ENCODE results near the gene PPP4R4.

Gene PPP4R4

DNA sequence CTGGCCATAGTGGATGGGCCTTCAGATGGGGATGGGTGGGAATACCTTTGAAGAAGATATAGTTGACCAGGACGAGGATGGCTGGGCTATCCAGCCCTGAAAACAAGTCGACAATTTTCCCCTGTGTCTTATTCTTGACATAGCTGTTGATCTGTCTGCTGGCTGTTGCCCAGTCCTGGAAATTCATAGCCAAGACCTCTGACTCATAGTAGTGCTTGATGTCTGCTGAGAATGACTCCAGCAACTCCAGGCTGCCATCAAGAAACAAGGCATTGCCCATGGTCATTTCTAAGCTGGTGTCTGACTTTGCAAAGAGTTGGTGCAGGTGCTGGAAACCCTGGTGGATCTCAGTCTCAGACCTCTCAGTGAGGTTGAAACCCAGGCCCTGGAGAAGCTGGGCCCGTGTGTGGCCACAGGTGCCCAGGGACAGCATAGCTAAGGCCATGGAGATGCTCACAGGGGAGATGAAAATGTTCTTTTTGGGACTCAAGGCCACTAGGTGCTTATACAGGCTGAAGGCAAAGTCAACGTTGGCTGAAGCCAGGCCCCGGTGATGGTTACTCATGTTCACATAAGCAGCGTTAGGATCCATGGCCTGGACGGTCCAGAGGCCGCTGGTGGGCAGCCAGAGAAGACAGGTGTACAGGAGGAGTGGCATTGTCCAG is 140.0 kb downstream of the PPP4R4 start:
- no peak for DNase-seq

DNA sequence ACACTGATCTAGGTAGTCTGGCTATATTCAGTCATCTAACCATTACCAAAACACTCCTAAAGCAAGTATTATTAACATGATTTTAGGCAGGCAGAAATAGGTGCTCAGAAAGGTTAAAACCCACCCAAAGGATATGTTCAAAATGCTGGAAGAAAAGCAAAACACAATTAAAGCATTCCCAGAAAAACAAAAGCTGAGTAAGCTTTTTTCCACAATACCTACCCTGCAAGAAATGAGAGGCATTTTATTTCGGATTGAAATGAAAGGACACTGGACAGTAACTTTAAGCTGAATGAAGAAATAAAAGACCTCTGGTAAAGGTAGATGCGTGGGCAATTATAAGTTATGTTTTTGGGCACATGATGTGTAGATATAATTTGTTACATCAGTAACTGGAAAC is 140.8 kb downstream of the PPP4R4 start:
- no peak for DNase-seq

DNA sequence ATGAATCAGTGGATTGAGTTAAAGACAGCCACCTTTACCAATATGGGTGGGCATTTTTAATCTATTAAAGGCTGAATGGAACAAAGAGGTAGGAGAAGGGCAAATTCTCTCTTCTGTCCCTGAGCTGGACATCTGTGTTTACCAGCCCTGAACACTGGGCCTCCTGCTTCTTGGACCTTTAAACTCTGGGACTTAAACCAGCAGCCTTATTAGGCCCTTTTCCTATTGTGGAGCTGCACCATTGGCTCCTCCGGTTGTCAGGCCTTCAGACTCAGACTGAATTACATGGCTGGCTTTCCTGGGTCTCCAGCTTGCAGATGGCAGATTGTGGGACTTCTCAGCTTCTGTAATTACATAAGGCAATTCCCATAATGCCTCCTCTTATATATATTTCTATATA is 142.6 kb downstream of the PPP4R4 start:
- no peak for DNase-seq

DNA sequence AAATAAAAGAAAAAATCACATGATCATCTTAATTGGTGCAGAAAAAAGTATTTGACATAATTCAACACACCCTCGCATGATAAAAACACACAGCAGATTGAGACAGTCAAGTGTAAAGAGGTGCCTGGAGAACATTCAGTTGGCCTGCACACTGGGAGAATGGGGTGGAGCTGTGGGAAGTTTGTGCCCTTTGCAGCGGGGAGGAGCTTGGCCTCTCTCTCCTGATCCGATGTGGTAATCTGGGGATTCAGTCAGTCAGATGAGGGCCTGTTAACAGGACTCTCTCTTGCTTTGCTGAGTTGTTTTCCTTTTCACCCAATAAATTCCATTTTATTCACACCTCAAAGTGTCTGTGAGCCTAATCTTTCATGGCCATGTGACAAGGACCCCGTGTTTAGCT is 143.1 kb downstream of the PPP4R4 start:
- DNase-seq = no peak

DNA sequence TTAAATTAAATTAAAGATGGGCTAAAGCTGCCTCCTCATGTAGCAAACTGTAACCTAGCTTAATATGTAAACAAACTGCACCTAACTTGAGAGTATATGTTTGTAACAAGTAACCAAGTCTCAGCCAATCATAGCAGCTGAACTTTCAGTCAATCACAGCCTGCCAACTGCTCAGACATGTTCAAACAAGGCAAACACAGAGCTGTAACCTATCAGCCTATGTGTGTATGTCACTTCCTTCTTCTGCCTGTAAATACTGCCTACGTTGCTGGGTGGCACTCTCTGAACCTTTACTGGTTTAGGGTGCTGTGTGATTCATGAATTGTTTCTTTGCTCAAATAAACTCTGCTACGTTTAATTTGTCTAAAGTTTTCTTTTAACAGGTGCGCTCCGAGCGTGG is 146.1 kb downstream of the PPP4R4 start:
- no peak for DNase-seq

DNA sequence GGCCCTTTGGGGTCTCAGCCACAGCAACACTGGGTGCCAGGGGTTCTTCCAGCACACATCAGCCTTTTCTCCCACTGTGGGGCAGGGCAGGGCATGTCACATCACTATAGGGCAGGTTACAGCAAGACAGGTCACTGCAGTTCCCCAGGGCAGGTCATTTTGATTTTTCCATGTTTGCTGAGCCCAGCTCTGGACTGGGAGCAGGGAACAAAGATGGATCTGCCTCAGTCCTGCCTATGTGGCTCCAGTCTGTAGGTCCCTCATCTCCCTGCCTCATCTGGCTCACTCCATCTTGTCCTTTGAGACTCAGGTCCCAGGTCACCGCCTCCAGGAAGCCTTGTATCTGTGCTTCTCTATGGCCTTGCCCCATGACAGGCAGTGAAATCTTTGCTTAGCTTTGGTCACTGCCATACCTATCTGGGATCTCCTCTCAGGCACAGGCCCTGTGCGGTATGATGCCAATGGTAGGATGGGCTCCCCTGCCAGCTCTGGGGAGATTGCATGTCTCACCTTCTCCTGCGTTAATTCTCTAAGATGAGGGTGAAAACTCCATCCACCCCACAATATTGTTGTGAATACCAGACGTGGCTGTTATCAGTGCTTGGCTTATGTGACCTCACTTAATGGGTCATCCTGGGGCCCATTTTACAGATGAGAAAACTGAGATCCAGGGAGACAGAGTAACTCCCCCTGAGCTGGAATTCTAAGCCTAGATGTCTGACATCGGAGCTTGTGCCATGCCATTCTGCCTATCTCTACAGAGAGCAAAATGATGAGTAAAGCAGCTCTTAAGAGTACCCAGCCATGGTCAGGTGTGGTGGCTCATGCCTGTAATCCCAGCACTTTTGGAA is 147.5 kb downstream of the PPP4R4 start:
- no peak for DNase-seq

DNA sequence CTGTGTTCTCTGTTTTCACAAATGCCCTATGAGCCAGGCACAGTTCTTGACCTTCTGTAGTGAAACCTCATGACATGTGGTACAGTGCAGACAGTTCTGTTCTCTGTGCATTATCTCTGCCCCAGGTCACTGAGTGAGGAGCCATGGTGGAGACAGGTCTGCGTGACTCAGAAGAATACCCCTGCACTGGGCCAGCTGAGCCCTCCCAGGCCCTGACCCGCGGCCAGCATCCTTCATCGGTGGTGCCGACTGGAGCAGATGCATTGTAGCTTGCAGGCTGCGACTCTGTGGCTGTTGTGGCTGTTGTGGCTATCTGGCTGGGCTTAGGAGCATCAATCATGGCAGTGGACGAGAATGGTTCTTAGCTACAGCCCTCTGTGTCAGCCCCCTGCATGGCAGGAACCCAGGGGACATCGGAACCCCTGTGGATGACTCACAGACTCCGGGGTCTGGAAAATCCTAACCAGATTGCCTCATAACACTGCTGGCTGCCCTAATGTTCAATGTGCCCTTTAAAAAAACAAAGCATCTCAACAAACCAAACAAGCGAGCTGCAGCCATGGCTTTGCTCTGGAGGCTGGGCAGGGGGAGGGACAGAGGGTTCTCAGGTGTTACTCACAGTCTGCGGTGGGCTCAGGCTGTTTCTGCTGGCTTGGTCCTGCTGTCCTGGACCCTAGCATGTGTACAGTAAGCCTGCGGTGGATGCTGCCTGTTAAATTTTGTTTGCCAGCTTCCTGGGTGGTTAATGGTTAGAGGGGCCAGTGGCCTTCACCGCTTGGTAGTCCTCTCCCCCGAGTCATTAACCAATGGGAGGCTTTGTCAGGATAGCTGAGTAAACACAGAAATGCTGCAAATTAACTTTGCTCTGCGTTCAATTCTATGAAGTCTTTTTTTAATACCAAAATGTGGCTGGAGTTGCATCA is 148.8 kb downstream of the PPP4R4 start, which contains the start of gene SERPINA6:
Gene SERPINA6 (minus strand): TSS at position 689 of the 923 bp plus-strand sequence. CDS start 8,688 bp downstream, outside the sequence.
- DNase-seq = no peak

DNA sequence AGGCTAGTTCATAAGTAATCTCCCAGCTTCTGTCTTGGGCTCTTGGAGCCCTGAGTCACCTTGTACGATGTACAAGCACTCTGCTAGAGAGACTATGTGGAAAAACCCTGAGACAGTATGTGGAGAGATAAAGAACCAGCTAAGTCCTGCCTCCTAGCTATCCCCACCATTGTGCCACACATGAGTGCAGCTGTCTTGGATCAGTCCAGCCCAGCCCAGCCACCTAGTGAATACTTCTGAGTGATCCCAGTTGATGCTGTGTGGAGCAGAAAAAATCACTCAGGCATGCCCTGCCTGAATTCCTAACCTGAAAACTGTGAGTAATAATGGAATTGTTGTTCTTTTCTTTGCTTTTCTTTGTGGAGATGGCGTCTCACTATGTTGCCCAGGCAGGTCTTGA is 154.1 kb downstream of the PPP4R4 start:
- DNase-seq = no peak

Data from DMS79 treated with DMSO at 0.1 percent for 48 hours (cell line).